ENCODE measurements around the gene GPR161.

The GPR161 gene

GRCh38 chr1:168053681-168054080, 83.0 kb downstream of the GPR161 start:
- no peak for TF ChIP-seq CTCF (conservative IDR thresholded peaks at IDR 0.05; ENCODE audit: control insufficient read depth, insufficient read depth, low read depth, low read length)
- no peak overlapping the region for H3K4me3 ChIP-seq (ENCODE audit: control insufficient read depth, low read depth, low read length)
- DNase-seq (ENCODE audit: low read depth), result no peak

- no peak for TF ChIP-seq CTCF (conservative IDR thresholded peaks at IDR 0.05; ENCODE audit: control insufficient read depth, insufficient read depth, low read depth, low read length)
- DNase-seq (ENCODE audit: low read depth), result no peak
- H3K4me3 ChIP-seq (ENCODE audit: control insufficient read depth, low read depth, low read length), result no peak overlapping the region
Measured at GRCh38 chr1:168050880-168051279, 85.8 kb downstream of the GPR161 start.

GRCh38 chr1:168050307-168050706, 86.4 kb downstream of the GPR161 start:
- no peak for TF ChIP-seq CTCF (conservative IDR thresholded peaks at IDR 0.05; ENCODE audit: control insufficient read depth, insufficient read depth, low read depth, low read length)

GRCh38 chr1:168045311-168045710, 91.4 kb downstream of the GPR161 start:
- no peak overlapping the region for H3K4me3 ChIP-seq (ENCODE audit: control insufficient read depth, low read depth, low read length)
- no peak for TF ChIP-seq CTCF (conservative IDR thresholded peaks at IDR 0.05; ENCODE audit: control insufficient read depth, insufficient read depth, low read depth, low read length)
- DNase-seq (ENCODE audit: low read depth), result no peak

More at GRCh38 chr1:168050307-168050706, 86.4 kb downstream of the GPR161 start:
- DNase-seq (ENCODE audit: low read depth), result no peak
- H3K4me3 ChIP-seq (ENCODE audit: control insufficient read depth, low read depth, low read length), result no peak overlapping the region

GRCh38 chr1:168042362-168042761, 94.4 kb downstream of the GPR161 start:
- no peak overlapping the region for H3K4me3 ChIP-seq (ENCODE audit: control insufficient read depth, low read depth, low read length)
- no peak for TF ChIP-seq CTCF (conservative IDR thresholded peaks at IDR 0.05; ENCODE audit: control insufficient read depth, insufficient read depth, low read depth, low read length)
- no peak for DNase-seq (ENCODE audit: low read depth)

GRCh38 chr1:168035345-168035744, 101.4 kb downstream of the GPR161 start:
- DNase-seq (ENCODE audit: low read depth), result no peak
- H3K4me3 ChIP-seq (ENCODE audit: control insufficient read depth, low read depth, low read length), result no peak overlapping the region
- TF ChIP-seq CTCF (conservative IDR thresholded peaks at IDR 0.05; ENCODE audit: control insufficient read depth, insufficient read depth, low read depth, low read length), result no peak

GRCh38 chr1:168032029-168032428, 104.7 kb downstream of the GPR161 start:
- TF ChIP-seq CTCF (conservative IDR thresholded peaks at IDR 0.05; ENCODE audit: control insufficient read depth, insufficient read depth, low read depth, low read length), result no peak
- H3K4me3 ChIP-seq (ENCODE audit: control insufficient read depth, low read depth, low read length), result no peak overlapping the region
- no peak for DNase-seq (ENCODE audit: low read depth)

Measured in fibroblast of mammary gland (primary cell).